ENCODE data around the gene RILPL1. TPM values are rescaled to one million over a fixed set of nuclear protein-coding genes. Genes with fewer than 3 reads are reported as not detected.

Gene RILPL1
- total RNA-seq, 3 donors from 2014 or later, result 14.4 to 15.1 (median 14.7) TPM

DNA sequence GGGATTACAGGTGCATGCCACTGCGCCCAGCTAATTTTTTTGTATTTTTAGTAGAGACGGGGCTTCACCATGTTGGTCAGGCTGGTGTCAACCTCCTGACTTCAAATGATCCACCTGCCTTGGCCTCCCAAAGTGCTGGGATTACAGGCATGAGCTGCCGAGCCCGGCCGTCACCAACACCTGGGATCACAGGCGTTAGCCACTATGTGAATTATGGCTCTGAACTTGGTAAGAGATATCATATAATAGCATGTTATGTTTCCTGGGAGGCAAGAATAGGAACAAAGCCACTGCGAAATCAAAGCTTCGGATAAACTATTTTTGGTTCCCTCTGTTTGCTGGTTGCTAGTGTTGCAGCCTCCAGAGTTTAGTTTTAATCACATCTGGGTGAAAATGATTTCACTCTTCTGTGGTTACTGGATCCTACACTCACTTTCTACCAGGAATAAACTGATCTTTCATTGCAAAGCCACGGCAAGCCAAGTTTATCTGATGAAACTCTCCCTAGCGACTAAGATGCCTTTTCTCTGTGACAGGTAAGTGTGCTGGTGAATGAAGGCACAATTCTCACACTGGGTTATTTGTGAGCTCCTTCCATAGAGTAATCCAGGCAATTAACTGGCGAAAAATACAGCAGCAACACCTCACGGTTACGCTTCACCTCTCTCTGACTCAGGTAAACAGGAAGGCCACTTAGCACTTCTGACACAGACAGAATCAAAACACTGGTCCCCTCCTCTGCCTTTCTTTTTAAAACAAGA, 58.9 kb downstream of the RILPL1 start:
- Histone ChIP-seq H3K27me3 (no peaks in the 10 kb centered on the region), H3K4me1 (no peaks in the 10 kb centered on the region), H3K4me3 (no peak overlapping the region), H3K36me3 (no peaks in the 10 kb centered on the region), H3K9me3 (no peaks in the 10 kb centered on the region), H3K27ac (no peak overlapping the region)
- intact Hi-C loops (cut with DNase I; ENCODE audit: low total_unique reads), result loop anchor here (10.0 kb wide), 1 partner anchor 90 kb away; the partner anchor contains the start of gene KMT5A
- TF ChIP-seq CTCF (IDR thresholded peaks at IDR 0.05) (no peak), POLR2A (IDR thresholded peaks at IDR 0.05) (no peak), POLR2AphosphoS5 (IDR thresholded peaks at IDR 0.05) (no peak)
- no peak for DNase-seq (ENCODE audit: low spot score in 2 of 2)

DNA sequence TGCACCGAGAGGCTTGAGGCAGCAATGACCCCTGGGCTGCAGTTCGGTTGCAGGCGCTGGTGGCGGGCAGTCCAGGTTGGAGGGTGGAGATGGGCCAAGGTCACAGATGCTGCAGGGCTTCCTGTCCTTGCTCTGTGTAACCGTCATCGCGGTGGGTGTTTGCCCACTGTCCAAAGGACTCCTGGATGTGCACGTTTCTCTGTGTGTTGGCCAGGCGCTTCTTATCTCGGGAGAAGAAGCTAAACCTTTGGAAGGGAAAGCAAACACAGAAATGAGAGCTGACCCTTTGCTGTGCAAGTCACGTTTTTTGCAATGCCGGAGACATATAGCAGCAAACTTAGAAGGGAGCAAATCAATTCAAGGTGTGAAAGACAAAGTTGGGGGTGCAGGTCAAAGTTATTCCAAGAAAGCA, 61.1 kb downstream of the RILPL1 start:
- H3K27ac ChIP-seq, result no peak overlapping the region
- no peaks in the 10 kb centered on the region for H3K36me3 ChIP-seq
- intact Hi-C loops (cut with DNase I; ENCODE audit: low total_unique reads), result loop anchor here (10.0 kb wide), 1 partner anchor 88 kb away; the partner anchor contains the start of gene KMT5A
- no peak for TF ChIP-seq CTCF (IDR thresholded peaks at IDR 0.05)
- no peak for TF ChIP-seq POLR2AphosphoS5 (IDR thresholded peaks at IDR 0.05)
- TF ChIP-seq POLR2A (IDR thresholded peaks at IDR 0.05), result no peak
- H3K4me3 ChIP-seq, result no peak overlapping the region
- H3K27me3 ChIP-seq, result no peaks in the 10 kb centered on the region
- DNase-seq (ENCODE audit: low spot score in 2 of 2), result no peak
- H3K9me3 ChIP-seq, result no peaks in the 10 kb centered on the region
- no peaks in the 10 kb centered on the region for H3K4me1 ChIP-seq

DNA sequence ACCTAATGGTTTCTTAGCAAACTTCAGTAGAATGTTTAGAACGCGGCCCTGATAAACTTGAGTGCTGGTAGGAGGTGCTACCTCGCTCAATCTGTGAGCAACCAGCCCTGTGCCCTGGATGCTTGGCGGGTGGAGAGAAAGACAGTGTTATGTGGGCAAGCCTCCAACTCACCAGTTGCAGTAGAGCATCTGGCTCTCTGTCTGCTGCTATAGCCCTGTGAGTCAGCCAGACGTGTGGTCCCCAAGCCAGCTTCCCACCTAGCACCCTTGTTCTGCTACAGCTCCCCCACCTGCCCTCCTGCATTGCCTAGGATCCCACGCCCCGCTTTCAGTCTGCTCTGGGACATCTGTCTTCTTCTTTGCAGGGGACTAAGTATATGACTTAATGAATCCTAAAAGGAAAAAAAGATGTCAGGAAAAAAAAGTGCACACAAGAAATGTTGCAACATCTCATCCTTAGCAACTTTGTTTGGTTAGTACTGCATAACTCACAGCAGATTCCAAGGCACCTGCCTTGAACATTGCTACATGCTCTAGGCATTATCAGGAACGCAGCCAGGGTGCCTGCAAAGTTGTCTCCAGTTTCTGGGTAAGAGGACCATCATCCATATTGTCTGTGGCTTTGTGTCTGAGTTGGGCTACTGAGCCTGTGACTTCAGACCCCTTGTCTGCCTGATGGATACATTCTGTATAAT, 62.0 kb downstream of the RILPL1 start:
- no peak for DNase-seq (ENCODE audit: low spot score in 2 of 2)
- no peaks in the 10 kb centered on the region for H3K36me3 ChIP-seq
- H3K9me3 ChIP-seq, result no peaks in the 10 kb centered on the region
- H3K27ac ChIP-seq, result no peak overlapping the region
- intact Hi-C loops (cut with DNase I; ENCODE audit: low total_unique reads), result loop anchor here (10.0 kb wide), 1 partner anchor 87 kb away; the partner anchor contains the start of gene KMT5A
- H3K4me1 ChIP-seq, result no peaks in the 10 kb centered on the region
- TF ChIP-seq POLR2AphosphoS5 (IDR thresholded peaks at IDR 0.05) (no peak), CTCF (IDR thresholded peaks at IDR 0.05) (no peak), POLR2A (IDR thresholded peaks at IDR 0.05) (no peak)
- H3K4me3 ChIP-seq, result no peak overlapping the region
- no peaks in the 10 kb centered on the region for H3K27me3 ChIP-seq

DNA sequence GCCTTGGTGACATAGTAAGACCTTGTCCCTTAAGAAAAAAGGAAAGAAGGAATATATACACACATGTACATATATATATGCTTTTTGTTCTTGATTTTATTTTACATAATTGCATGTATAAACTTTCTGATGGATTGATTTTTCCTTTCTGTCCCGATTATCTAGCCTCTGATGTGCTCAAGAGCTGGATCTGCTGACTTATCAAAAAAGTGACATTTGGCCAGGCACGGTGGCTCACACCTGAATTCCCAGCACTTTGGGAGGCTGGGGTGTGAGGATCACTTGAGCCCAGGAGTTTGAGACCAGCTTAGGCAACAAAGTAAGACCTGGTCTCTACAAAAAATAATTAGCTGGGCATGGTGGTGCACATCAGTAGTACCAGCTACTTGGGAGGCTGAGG, 63.5 kb downstream of the RILPL1 start:
- Histone ChIP-seq H3K4me3 (no peak overlapping the region), H3K9me3 (no peaks in the 10 kb centered on the region), H3K27me3 (no peaks in the 10 kb centered on the region), H3K27ac (no peak overlapping the region), H3K4me1 (no peaks in the 10 kb centered on the region), H3K36me3 (no peaks in the 10 kb centered on the region)
- intact Hi-C loops (cut with DNase I; ENCODE audit: low total_unique reads), result loop anchor here (10.0 kb wide), 1 partner anchor 85 kb away; the partner anchor contains the start of gene KMT5A
- TF ChIP-seq POLR2A (IDR thresholded peaks at IDR 0.05), result no peak
- no peak for TF ChIP-seq CTCF (IDR thresholded peaks at IDR 0.05)
- TF ChIP-seq POLR2AphosphoS5 (IDR thresholded peaks at IDR 0.05), result no peak
- no peak for DNase-seq (ENCODE audit: low spot score in 2 of 2)

- Histone ChIP-seq H3K9me3 (no peaks in the 10 kb centered on the region), H3K27ac (no peak overlapping the region), H3K4me3 (no peak overlapping the region), H3K36me3 (no peaks in the 10 kb centered on the region), H3K27me3 (no peaks in the 10 kb centered on the region), H3K4me1 (no peaks in the 10 kb centered on the region)
- no peak for TF ChIP-seq POLR2A (IDR thresholded peaks at IDR 0.05)
- no peak for TF ChIP-seq CTCF (IDR thresholded peaks at IDR 0.05)
- no peak for TF ChIP-seq POLR2AphosphoS5 (IDR thresholded peaks at IDR 0.05)
- intact Hi-C loops (cut with DNase I; ENCODE audit: low total_unique reads), result no loop called here
- DNase-seq (ENCODE audit: low spot score in 2 of 2), result no peak
Observed at GRCh38 chr12:123468786-123469185, 64.7 kb downstream of the RILPL1 start.
